ENCODE data around the gene ZNF638. TPM values are rescaled to one million over a fixed set of nuclear protein-coding genes. Genes with fewer than 3 reads are reported as not detected.

The ZNF638 gene
- total RNA-seq, 1 experiment from 2014 or later, result 108 TPM

- POLR2A ChIA-PET, result no interaction called here
Measured at GRCh38 chr2:71469403-71470398, 138.1 kb downstream of the ZNF638 start.

More at GRCh38 chr2:71469403-71470398, 138.1 kb downstream of the ZNF638 start:
- Histone ChIP-seq H2AFZ (ENCODE audit: low read depth, low read length, poor library complexity, severe bottlenecking) (no peak overlapping the region), H3K27ac (ENCODE audit: low read depth, low read length) (no peak overlapping the region), H3K9me2 (ENCODE audit: insufficient read depth) (no peaks in the 10 kb centered on the region), H3K9me3 (ENCODE audit: control insufficient read depth in 1 of 2, insufficient read depth in 1 of 2, low read depth in 1 of 2, low read length in 2 of 2) (no peaks in the 10 kb centered on the region), H3K9ac (ENCODE audit: low read length) (no peak overlapping the region), H3K79me2 (ENCODE audit: insufficient read depth, low read length) (no peaks in the 10 kb centered on the region), H3K4me2 (ENCODE audit: low read length) (no peak overlapping the region), H4K20me1 (ENCODE audit: insufficient read depth) (no peaks in the 10 kb centered on the region), H3K4me1 (ENCODE audit: control insufficient read depth in 1 of 2, insufficient read depth in 2 of 2, low read length in 2 of 2) (peaks cover 0 to 18% of the 10 kb centered on the region in 2 experiments; a peak in 3 of 4 replicates), H3K4me3 (replicated peaks in 1 of 2; ENCODE audit: low read depth in 1 of 2, low read length in 2 of 2) (no peak overlapping the region), H3K27me3 (ENCODE audit: insufficient read depth, low read length) (peaks cover 3% of the 10 kb centered on the region; the same call in 1 of the 2 replicates), H3K36me3 (ENCODE audit: control insufficient read depth in 1 of 2, insufficient read depth in 2 of 2, low read length in 2 of 2) (no peaks in the 10 kb centered on the region)
- ATAC-seq (no peak), DNase-seq (ENCODE audit: low read depth, low spot score) (no peak)
- ChIA-PET RAD21 (ENCODE audit: low non-redundant PET in 1 of 2, low total read pairs in 2 of 2, uncharacterized antibody in 2 of 2, unreplicated experiment in 2 of 2) (no interaction called here), CTCF (interaction anchor here (3.1 kb wide), 1 partner anchor 9 kb away, joined by 22 read pairs; no protein-coding TSS in a partner anchor)
- intact Hi-C loops (cut with micrococcal nuclease), result no loop called here
- no peak for TF ChIP-seq EZH2phosphoT487 (IDR thresholded peaks at IDR 0.05; ENCODE audit: borderline replicate concordance)
- TF ChIP-seq YY1 (IDR thresholded peaks at IDR 0.05; ENCODE audit: extremely low read depth, insufficient replicate concordance, low read depth, low read length), result no peak
- TF ChIP-seq MAX (IDR thresholded peaks at IDR 0.05), result no peak
- no peak for TF ChIP-seq CTCF (IDR thresholded peaks at IDR 0.05 in 2 of 3, conservative IDR thresholded peaks at IDR 0.05 in 1 of 3; ENCODE audit: borderline replicate concordance in 1 of 3, insufficient read depth in 1 of 3, low read depth in 2 of 3, low read length in 2 of 3)
- no peak for TF ChIP-seq ELF1 (IDR thresholded peaks at IDR 0.05; ENCODE audit: borderline replicate concordance, low read depth)
- no peak for TF ChIP-seq CEBPB (IDR thresholded peaks at IDR 0.05; ENCODE audit: low read depth)
- TF ChIP-seq RAD21 (IDR thresholded peaks at IDR 0.05; ENCODE audit: low read depth), result no peak
- TF ChIP-seq ZNF274 (IDR thresholded peaks at IDR 0.05; ENCODE audit: low read depth, low read length), result no peak
- no peak for TF ChIP-seq CBX3 (IDR thresholded peaks at IDR 0.05; ENCODE audit: low read depth)
- no peak for TF ChIP-seq FOSL1 (IDR thresholded peaks at IDR 0.05; ENCODE audit: low read depth)
- no peak for TF ChIP-seq ATF3 (IDR thresholded peaks at IDR 0.05)
- BruUV-seq (replicated peaks), result no TSS peak
